ENCODE measurements around the gene CALY.

The CALY gene

DNA sequence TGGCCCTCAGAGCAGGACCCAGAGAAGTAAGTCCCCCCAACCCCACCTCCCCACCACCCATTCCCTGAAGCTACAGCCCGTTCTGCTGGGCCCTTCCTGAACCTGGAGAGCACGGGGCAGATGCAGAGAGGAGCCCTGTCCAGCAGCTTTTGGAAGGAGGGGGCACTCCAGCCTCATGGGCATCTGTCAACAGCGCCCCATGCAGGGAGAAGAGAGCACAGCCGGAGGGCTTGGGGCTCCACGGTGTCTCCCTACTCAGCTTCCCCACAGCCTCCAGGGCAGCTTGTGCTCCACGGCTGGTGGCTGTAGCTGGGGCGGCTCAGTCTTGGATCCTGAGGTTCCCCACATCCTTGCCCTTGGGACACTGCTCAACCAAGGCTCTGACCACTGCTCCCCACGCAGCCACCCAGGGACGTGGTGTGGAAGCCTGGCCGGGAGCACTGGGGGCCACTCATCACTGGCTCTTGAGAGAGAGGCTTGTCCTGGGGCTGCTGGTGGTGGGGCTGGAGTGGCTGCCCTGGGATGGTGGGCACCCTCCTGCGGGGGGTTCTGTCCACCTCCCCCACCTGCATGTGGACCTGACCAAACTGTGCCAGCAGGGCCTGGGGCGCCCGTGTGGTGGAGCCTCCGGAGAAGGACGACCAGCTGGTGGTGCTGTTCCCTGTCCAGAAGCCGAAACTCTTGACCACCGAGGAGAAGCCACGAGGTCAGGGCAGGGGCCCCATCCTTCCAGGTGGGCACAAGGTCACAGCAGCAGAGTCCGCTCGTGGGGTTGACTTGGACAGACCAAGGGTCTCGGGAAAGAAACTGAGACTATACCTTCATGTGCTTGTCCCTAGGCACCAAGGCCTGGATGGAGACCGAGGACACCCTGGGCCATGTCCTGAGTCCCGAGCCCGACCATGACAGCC, 15.0 kb upstream of the CALY start:
- DNase-seq (ENCODE audit: low read depth in 1 of 2, low spot score in 1 of 2): no peak

DNA sequence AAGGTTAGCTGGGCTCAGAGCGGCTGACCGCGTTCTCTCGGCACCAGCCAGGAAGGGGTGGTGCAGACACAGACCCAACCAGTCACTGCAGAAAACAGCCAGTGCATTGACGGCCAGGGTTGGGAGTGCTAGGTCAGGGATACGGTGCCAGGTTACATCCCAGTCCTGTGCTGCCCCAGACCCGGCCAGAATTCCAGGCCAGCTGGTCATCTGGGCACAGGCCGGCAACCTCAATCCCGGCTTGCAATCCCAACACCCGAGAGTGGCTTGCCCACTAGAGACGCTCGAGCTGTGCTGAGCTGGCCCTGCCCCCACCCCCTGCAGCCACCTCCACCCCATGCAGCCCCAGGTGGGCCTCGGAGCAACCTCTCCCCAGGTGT, 14.2 kb upstream of the CALY start:
- no peak for DNase-seq (ENCODE audit: low read depth in 1 of 2, low spot score in 1 of 2)

DNA sequence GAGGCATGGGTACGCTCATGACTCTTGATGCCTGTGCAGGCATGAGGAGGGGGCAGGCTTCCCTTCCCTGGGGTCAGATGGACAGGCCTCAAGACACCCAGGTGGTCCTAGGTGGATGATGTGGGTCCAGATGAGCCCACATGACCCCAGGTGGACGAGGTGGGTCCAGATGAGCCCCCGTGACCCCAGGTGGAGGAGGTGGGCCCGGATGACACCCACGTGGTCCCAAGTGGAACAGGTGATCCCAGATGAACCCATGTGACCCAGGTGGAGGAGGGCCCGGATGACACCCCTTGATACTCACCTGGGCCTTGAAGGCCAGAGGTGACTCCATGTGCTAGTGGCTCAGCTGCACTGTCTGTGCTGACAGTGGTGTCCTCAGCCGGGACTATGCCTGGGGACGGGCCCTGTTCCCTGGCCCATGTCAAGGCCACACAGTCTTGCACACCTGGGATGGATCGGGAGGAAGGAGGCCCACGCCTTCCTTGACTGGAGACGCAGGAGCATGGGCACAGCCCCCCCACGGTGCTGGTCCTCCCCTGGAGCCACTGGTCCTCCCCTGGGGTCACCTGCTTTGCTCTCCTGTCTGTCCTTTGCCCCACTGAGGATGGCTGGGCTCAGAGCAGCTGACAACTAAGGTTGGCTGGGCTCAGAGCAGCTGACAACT, 13.7 kb upstream of the CALY start:
- no peak for DNase-seq (ENCODE audit: low read depth in 1 of 2, low spot score in 1 of 2)

DNA sequence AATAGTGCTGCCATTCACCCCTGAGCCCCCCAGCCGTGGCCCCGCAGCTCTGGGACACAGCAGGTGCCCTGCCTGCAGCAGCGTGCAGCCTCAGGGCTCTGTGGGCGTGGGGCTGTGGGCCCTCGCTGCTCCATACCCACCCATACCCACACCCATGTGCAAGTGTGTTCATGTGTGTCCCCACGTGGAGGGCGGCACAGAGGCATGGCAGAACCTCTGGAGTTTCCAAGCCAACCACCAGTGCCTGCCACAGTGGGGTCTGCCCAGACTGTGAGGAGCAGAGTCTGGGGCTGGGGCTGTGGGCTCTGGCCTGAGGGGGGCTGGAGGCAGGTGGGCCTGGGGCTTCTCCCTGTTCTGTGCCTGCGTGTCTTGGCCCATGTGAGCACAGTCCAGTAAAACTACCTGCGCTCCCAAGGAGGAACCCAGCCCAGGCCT, 12.9 kb upstream of the CALY start:
- no peak for DNase-seq (ENCODE audit: low read depth in 1 of 2, low spot score in 1 of 2)

DNA sequence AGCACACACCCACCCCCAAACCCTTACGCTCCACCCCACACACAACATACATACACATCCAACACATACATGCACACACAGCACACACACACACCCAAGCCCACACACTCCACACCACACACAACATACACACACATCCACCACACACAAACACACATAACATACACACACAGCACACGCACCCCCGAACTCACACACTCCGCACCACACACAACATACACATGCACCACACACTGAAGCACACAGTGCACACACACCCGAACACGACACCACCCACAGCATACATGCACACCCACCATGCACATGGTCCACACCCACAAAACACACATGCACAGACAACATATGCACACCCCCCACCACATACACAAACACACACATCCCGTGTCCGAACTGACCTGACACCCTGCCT, 12.5 kb upstream of the CALY start:
- DNase-seq (ENCODE audit: low read depth in 1 of 2, low spot score in 1 of 2): no peak

DNA sequence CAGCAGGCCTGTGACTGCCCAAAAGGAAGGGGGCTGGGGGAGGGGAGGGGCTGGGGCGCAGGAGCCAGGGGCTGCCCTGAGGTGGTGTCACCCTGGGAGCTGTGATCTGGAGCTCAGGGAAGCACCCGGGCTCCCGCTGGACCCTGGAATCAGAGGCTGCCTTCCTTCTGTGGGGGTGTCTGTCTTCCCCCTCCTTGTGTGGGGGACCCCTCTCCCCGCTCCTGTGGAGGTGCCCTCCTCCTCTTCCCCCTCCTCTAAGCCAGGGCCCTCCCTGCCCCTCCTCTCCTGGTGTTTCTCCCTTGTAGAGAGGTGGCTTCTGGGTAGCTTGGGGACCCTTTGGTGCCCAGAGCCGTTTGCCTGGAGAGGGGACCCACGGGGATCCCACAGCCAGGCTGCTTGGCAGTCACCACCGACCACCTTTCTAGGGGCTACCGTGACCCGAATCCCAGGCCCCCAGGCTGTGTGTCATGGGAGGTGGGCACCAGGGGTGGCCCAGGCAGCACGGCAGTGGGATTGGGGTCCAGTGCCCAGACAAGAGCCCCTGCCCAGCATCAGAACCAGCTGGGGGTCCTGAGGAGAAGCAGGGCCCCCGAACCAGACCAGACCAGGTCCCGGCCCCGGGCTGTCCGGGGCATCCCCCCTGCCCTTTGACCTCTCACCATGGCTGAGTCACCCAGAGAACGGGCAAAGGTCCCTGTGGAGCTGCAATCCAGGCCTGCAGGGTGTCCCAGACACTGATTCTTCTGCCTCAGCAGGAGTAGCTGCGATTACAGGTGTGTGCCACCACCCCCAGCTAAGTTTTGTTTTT, 11.2 kb upstream of the CALY start:
- no peak for DNase-seq (ENCODE audit: low read depth in 1 of 2, low spot score in 1 of 2)

DNA sequence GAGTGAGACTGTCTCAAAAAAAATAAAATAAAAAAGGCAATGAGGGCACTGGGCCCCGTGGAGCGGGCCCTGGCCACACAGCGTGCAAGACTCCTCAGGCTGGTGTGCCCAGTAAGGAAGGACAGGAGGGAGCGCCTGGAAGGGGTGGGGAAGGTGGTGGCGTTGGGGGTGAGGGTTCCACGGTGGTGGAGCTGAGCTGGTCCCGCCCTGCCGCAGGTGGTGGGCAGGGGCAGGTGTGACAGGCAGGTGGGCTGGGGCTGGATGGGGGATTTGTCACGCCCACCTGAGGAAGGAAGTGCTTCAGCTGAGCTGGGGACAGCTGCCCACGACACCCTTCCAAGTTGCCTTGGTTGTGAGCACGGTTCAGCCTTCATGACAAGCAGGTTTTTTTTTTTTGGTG, 9.7 kb upstream of the CALY start:
- DNase-seq (ENCODE audit: low read depth in 1 of 2, low spot score in 1 of 2): no peak

DNA sequence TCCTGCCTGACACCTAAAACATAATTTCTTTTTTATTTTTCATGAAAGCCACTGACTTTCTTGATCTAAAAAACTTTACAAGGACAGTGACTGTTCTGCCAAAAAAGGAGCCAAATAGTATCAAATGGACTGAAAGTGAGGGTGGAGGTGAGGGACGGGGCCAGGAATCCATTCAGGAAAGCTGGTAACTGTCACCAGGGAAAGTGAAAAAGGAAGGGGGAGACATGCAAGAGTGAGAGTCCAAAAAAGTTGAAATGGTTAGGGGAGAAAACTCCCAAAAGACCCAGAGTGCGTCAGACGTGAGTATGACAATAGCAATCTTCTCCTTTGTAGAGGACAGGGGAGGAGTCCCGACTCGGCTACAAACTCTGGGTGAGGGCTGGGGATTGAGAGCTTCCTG, 7.5 kb upstream of the CALY start:
- DNase-seq (ENCODE audit: low read depth in 1 of 2, low spot score in 1 of 2): no peak

DNA sequence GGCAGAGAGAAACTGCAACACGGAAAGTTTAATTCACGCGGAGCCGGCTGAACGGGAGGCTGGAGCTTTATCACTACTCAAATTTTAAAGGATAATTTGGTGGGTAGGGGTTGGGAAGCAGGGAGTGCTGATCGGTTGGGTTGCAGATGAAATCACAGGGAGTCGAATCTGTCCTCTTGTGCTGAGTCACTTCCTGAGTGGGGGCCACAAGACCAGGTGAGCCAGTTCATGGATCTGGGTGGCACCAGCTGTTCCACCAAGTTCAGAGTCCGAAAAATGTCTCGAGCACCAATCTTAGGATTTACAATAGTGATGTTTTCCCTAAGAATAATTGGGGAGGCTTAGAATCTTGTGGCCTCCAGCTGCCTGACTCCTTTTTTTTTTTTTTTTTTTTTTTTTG, 6.9 kb upstream of the CALY start:
- DNase-seq (ENCODE audit: low read depth in 1 of 2, low spot score in 1 of 2): no peak

DNA sequence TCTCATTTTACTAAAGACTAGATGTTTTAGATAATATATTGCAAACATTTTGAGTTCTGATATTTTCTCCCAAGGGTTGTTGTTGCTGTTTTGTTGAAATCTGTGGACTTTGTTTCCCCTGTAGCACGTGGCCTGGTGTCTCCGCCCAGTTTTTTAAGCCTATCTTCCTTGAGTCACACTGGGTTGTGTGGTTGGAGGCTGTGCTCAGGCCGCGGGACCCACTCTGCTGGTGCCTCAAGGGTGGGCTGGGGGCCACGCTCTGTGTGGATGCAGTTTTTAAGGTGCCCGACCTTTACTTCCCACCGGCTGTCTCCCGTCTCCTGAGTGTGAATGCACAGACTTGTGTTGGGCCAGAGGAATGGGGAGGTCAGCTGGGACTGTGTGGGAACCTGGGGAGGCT, 6.2 kb upstream of the CALY start:
- DNase-seq (ENCODE audit: low read depth in 1 of 2, low spot score in 1 of 2): no peak

DNA sequence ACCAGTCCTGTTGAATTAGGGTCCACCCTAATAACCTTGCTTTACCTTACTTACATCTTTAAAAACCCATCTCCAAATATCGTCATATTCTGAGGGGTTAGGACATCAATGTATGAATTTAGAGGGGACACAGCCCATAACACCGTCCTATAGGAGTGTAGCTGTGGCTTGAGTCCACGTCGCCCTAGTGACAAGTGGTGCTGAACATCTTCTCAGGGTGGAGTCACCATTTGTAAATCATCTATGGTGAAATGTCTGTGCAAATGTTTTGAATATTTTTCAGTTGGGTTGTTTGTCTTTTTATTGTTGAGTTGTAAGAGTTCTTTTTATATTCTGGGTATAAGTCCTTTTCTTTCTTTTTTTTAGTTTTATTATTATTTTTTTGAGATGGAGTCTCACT, 5.3 kb upstream of the CALY start:
- DNase-seq (ENCODE audit: low read depth in 1 of 2, low spot score in 1 of 2): no peak

DNA sequence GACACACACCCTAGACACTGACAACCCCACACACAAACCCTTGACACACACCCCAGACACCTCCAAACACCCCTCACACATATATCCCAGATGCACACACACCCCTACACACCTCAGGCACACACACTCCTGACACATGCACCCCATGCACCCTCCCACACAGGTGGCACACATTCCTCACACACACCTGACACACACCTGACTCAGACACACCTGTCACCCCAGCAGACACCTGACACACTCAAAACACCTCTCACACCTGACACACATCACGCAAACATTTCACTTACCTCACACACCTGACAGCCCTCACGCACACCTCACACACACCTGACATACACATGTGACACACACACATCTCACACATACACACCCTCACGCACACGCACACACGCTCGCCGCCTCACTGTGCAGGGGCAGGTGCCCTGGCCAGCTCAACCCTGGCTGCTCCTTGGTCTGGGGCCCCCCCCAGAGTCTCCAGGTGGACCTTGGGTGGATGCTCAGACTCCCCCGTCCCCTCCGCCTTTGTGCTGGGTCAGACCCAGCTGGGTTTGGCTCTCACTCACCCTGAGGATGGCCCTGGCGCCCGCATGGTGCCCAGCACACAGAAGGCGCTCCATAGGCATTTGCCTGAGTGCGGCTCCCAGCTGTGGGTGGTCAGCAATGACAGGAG, 3.1 kb upstream of the CALY start:
- no peak for DNase-seq (ENCODE audit: low read depth in 1 of 2, low spot score in 1 of 2)

DNA sequence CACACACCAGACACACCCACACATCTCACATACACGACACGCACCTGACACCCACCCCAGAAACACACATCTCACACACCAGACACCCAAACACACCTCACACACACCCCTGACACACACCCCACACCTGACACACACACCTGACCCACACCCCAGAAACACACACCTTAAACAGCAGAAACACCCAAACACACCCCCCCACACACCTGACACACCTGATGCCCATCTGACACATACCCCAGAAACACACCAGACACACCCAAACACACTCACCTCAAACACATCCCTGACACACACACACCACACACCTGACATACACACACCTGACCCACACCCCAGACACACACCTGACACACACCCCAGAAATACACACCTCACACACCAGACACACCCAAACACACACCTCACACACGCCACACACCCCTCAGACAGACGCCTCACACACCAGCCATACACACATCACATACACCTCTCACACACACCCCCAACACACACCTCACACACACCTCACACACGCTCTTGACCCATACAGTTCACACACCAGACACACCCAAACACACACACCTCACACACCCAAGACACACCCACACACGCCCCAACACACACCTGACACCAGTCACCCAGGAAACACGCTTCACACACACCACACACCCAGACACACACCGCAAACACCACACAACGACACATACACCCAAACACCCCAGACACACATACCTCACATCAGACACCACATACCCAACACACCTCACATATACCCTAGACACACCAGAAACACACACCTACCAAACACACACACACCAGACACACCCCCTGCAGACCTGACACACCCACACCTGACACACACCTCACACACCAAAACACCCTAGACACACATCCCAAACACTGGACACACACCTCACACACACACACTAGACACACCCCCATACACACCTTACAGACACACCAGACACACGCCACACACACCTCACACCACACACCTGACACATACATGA, 1.7 kb upstream of the CALY start:
- no peak for DNase-seq (ENCODE audit: low read depth in 1 of 2, low spot score in 1 of 2)

DNA sequence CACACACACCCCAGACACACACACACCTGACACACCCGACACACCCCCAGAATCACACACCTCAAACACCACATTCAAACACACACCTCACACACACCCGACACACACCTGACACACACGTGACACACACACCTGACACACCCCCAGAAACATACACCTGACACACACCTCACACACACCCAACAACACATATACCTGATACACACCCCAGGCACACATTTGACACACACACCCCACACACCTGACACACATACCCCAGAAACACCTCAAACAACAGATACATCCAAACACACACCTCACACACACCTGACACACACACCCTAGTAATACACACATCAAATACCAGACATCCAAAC, 652 bp upstream of the CALY start:
- DNase-seq (ENCODE audit: low read depth in 1 of 2, low spot score in 1 of 2): no peak

DNA sequence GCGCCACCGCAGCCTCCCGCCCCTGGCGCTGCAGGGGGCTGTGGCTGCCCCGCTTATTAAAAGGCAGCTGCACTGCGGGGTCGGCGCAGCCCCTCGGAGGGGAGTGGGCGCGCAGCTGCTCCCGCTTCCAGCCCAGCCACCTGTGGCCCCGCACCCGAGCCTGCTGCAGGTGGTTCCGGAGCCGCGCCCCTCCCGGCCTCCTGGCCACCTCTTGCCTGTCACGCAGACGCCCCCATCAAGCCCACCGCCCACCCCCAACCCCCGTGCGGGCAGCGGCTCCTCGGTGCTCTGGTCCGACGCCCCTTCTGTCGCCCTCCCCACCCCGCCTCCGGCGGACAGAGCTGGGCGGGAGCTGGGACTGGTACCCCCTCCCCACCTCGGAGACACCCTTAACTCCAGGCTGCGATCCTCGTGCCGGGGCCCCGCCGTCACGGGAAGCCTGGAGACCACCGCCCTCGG, 549 bp downstream of the CALY start:
- no peak for DNase-seq (ENCODE audit: low read depth in 1 of 2, low spot score in 1 of 2)

DNA sequence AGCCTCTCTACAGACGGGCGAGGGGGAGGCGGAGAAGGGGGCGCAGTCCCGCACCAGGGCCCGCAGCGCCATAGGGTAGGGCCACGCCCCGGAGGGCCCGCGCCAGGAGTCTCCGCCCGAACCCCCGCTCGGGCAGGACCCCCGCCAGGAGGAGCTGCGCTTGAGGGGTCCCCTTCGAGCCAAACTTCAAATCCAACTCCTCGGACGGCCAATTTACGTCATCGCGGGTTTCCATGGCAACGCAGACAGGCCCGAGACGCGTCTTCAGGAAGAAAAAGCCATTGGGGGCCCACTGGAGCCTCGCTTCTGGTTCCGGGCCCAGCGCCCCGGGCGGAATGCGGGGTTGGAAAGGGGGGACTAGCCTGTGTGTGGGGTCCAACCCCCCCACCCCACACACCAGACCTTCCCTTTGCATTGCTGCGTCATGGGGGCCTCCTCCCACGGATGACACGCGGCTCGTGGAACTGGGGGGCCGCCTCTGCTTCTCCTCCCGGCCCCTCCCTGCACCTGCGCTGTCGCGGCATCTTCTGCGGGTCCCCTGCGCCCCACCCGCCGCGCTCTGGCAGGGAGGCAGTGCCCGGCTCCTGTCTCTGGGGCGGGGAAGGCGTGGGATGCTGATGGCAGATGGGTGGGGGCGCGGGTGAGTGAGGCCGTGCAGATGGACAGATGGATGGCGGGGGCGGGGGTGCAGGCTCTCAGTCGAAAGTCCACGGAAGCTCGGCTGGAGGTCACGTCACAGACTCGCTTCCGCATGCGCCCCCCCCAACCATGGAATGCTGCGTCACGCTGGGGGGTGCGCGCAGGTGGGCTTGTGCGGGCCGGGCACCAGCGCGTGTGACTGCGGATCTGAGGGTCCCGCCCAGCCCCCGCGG, 1.2 kb downstream of the CALY start:
- peak; percentile 56 to 62 for DNase-seq (ENCODE audit: low read depth in 1 of 2, low spot score in 1 of 2)

DNA sequence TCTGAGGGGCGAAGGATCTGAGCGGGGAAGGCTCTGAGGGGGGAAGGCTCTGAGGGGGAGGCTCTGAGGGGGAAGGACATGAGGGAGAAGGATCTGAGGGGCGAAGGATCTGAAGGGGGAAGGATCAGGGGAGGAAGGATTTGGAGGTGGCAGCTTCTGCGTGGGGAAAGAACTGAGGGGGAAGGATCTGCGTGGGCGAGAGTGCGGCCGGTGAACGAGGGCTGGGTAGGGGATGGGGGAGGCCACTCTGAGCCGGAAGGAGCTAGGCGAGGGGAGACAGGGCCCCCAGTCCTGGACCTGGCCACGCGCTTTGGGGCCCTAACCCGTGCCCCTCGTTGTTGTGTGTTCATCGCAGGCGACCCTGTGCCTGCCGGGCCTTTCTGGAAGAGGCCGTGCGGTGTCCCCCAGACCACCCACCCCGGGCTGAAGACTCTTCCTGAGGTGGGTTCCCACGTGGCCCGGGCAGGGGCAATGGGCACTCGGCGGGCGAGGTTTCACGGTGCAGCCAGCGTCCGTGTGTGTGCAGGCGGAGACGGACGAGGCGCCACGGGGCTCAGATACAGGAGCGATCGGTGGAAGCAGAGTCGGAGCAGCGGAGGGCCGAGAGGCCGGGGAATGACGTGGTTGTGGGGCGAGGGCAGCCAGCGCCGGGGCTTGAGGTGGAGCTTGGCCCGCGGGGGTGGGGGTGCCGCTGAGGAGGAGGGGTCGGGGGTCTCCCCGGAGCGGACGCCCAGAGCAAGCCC, 2.0 kb downstream of the CALY start:
- no peak for DNase-seq (ENCODE audit: low read depth in 1 of 2, low spot score in 1 of 2)

DNA sequence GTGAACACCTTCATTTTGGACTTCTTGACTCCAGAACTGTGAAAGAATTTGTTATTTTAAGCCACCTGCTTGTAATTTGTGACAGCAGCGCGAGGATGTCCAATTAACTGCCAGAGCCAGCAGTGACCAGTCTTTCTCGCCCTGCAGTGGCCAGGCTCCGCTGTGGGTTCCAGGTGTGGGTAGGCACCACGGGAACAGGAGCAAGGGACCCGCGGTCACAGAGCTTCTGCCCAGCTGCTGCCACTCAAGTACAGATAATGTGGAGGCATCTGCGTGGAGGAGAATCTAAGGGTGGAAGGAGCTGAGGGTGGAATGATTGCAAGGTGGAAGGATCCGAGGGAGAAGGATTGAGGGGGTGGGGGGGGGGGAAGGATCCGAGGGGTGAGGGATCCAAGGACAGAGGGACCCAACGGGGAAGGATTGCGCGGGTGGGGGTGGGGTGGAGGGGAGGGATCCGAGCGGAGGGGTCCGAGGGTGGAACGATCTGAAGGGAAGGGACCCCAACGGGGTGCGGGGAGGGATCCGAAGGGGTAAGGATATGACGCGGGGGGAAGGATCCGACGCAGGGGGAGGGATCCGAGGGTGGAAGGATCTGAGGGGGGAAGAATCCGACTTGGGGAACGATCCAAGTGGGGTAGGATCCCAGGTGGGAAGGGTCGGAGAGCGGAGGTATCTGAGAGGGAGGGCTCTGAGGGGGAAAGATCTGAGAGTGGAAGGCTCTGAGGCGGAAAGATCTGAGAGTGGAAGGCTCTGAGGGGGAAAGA, 3.6 kb downstream of the CALY start:
- no peak for DNase-seq (ENCODE audit: low read depth in 1 of 2, low spot score in 1 of 2)
